ENCODE data around the gene VLDLR. TPM values are rescaled to one million over a fixed set of nuclear protein-coding genes. Genes with fewer than 3 reads are reported as not detected.

Gene VLDLR
- total and polyA plus RNA-seq, 2 of the 13 experiments (the other 11 are each of a cell fraction or from before 2014, with no cell fraction given) = 3.4 to 10.5 TPM

GRCh38 chr9:2625427-2625826 is 3.8 kb downstream of the VLDLR start:
- H3K79me2 ChIP-seq (ENCODE audit: insufficient read depth, low read length) = no peaks in the 10 kb centered on the region
- ChIA-PET CTCF (ENCODE audit: low intra/inter-chr PET ratio, low total read pairs) (no interaction called here), POLR2A (no interaction called here)
- no peak overlapping the region for H3K4me2 ChIP-seq (ENCODE audit: low read depth, low read length)
- no peak overlapping the region for H2AFZ ChIP-seq (ENCODE audit: low read length)
- ATAC-seq (no peak), FAIRE-seq (no peak), DNase-seq (ENCODE audit: low spot score) (no peak)
- TF ChIP-seq, protein P1, sequence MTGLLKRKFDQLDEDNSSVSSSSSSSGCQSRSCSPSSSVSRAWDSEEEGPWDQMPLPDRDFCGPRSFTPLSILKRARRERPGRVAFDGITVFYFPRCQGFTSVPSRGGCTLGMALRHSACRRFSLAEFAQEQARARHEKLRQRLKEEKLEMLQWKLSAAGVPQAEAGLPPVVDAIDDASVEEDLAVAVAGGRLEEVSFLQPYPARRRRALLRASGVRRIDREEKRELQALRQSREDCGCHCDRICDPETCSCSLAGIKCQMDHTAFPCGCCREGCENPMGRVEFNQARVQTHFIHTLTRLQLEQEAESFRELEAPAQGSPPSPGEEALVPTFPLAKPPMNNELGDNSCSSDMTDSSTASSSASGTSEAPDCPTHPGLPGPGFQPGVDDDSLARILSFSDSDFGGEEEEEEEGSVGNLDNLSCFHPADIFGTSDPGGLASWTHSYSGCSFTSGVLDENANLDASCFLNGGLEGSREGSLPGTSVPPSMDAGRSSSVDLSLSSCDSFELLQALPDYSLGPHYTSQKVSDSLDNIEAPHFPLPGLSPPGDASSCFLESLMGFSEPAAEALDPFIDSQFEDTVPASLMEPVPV (CRISPR knock-in tag; IDR thresholded peaks at IDR 0.05) = no peak
- TF ChIP-seq KDM4B (CRISPR knock-in tag; IDR thresholded peaks at IDR 0.05) = no peak
- no peak for TF ChIP-seq SMYD3 (CRISPR knock-in tag; IDR thresholded peaks at IDR 0.05)
- TF ChIP-seq, protein P2, sequence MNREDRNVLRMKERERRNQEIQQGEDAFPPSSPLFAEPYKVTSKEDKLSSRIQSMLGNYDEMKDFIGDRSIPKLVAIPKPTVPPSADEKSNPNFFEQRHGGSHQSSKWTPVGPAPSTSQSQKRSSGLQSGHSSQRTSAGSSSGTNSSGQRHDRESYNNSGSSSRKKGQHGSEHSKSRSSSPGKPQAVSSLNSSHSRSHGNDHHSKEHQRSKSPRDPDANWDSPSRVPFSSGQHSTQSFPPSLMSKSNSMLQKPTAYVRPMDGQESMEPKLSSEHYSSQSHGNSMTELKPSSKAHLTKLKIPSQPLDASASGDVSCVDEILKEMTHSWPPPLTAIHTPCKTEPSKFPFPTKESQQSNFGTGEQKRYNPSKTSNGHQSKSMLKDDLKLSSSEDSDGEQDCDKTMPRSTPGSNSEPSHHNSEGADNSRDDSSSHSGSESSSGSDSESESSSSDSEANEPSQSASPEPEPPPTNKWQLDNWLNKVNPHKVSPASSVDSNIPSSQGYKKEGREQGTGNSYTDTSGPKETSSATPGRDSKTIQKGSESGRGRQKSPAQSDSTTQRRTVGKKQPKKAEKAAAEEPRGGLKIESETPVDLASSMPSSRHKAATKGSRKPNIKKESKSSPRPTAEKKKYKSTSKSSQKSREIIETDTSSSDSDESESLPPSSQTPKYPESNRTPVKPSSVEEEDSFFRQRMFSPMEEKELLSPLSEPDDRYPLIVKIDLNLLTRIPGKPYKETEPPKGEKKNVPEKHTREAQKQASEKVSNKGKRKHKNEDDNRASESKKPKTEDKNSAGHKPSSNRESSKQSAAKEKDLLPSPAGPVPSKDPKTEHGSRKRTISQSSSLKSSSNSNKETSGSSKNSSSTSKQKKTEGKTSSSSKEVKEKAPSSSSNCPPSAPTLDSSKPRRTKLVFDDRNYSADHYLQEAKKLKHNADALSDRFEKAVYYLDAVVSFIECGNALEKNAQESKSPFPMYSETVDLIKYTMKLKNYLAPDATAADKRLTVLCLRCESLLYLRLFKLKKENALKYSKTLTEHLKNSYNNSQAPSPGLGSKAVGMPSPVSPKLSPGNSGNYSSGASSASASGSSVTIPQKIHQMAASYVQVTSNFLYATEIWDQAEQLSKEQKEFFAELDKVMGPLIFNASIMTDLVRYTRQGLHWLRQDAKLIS (CRISPR knock-in tag; IDR thresholded peaks at IDR 0.05) = no peak
- no peak for TF ChIP-seq ZNF17 (CRISPR knock-in tag; IDR thresholded peaks at IDR 0.05)
- TF ChIP-seq IRF9 (CRISPR knock-in tag; IDR thresholded peaks at IDR 0.05; ENCODE audit: borderline replicate concordance) = no peak
- TF ChIP-seq KDM5A (IDR thresholded peaks at IDR 0.05; ENCODE audit: borderline replicate concordance, low read length) = no peak
- no peak overlapping the region for H3K27ac ChIP-seq (ENCODE audit: extremely low read length, insufficient read depth, low read length)
- H3K4me1 ChIP-seq (ENCODE audit: insufficient read depth, low read length) = peaks cover 24% of the 10 kb centered on the region
- H3K36me3 ChIP-seq (replicated peaks in 1 of 2; ENCODE audit: control insufficient read depth in 1 of 2, insufficient read depth in 2 of 2, low read length in 2 of 2) = no peaks in the 10 kb centered on the region
- H3K4me3 ChIP-seq (replicated peaks in 1 of 3; ENCODE audit: insufficient read depth in 1 of 3, low read depth in 2 of 3, low read length in 3 of 3) = no peak overlapping the region
- BruUV-seq (replicated peaks) = no TSS peak
- H3K9me3 ChIP-seq (ENCODE audit: low read length) = no peaks in the 10 kb centered on the region
- no peaks in the 10 kb centered on the region for H4K20me1 ChIP-seq (ENCODE audit: insufficient read depth, low read length)
- H3K27me3 ChIP-seq (ENCODE audit: control insufficient read depth in 1 of 2, insufficient read depth in 2 of 2, low read length in 2 of 2) = peaks cover 4 to 21% of the 10 kb centered on the region in 2 experiments; a peak in 3 of 5 replicates
- no peak overlapping the region for H3K9ac ChIP-seq (ENCODE audit: insufficient read depth, low read depth, low read length)
- in situ Hi-C loops (cut with HindIII; ENCODE audit: extremely low pct_ligation_motif_present, low pct_unique_long_range_greater_than_20kb) = no loop called here
- intact Hi-C loops (cut with micrococcal nuclease; ENCODE audit: unreplicated experiment) = no loop called here
- 80% methylated on average over 4 of the region's 4 CpGs for WGBS (ENCODE audit: low lambda C conversion rate)
